Fibroblast of lung (primary cell): ENCODE measurements around the gene CLSTN1. TPM values are rescaled to one million over a fixed set of nuclear protein-coding genes. Genes with fewer than 3 reads are reported as not detected.
"Not testable (repeated sequence)": the region's sequence is repeated elsewhere in the genome, so short reads cannot be mapped to it uniquely, and the experiment has no call there.

Experiments
- DNase-seq, 2 donors: peaks; one replicate each; pipeline versions ENCODE4 v3.0.0 to v3.0.0-alpha.2; 2010; ENCODE audit warnings: low read depth in 2 of 2
- H2AFZ ChIP-seq: 2 replicates; pipeline ENCODE4 v1.5.1; 2012; ENCODE audit warnings: low read length, control low read depth, inconsistent platforms
- H3K27ac ChIP-seq: 2 replicates; pipeline ENCODE4 v1.5.1; 2011; ENCODE audit warnings: low read length, control low read depth; ENCODE audit not compliant: insufficient read depth
- H3K27me3 ChIP-seq: 2 replicates; pipeline ENCODE4 v1.5.1; 2011; ENCODE audit warnings: mild to moderate bottlenecking, low read length; ENCODE audit not compliant: control insufficient read depth, insufficient read depth
- H3K36me3 ChIP-seq: 2 replicates; pipeline ENCODE4 v1.5.1; 2011; ENCODE audit warnings: low read length; ENCODE audit not compliant: control insufficient read depth, insufficient read depth
- H3K4me1 ChIP-seq: 2 replicates; pipeline ENCODE4 v1.5.1; 2011; ENCODE audit warnings: low read length; ENCODE audit not compliant: control insufficient read depth, insufficient read depth; ENCODE audit errors: extremely low read depth
- H3K4me2 ChIP-seq: 2 replicates; pipeline ENCODE4 v1.5.1; 2011; ENCODE audit warnings: low read length, control low read depth; ENCODE audit not compliant: insufficient read depth; ENCODE audit errors: extremely low read depth
- H3K4me3 ChIP-seq, 4 experiments: fragments of 200-600 bp in 1 of 4; sonication (generic) in 1 of 4; replicated peaks in 1 of 4; 2 replicates each; pipeline ENCODE4 v1.5.1; 2011 to 2016; ENCODE audit warnings: low read length in 4 of 4, low read depth in 3 of 4, mild to moderate bottlenecking in 3 of 4, control low read depth in 2 of 4, inconsistent platforms in 1 of 4, mixed read lengths in 1 of 4; ENCODE audit not compliant: insufficient read depth in 1 of 4; ENCODE audit errors: control extremely low read depth in 1 of 4
- H3K79me2 ChIP-seq: 2 replicates; pipeline ENCODE4 v1.5.1; 2012; ENCODE audit warnings: mild to moderate bottlenecking, low read length, inconsistent platforms; ENCODE audit not compliant: control insufficient read depth, insufficient read depth
- H3K9ac ChIP-seq: 2 replicates; pipeline ENCODE4 v1.5.1; 2011; ENCODE audit warnings: mild to moderate bottlenecking, low read length, control low read depth; ENCODE audit not compliant: insufficient read depth
- H3K9me3 ChIP-seq: 2 replicates; pipeline ENCODE4 v1.5.1; 2012; ENCODE audit warnings: low read depth, low read length; ENCODE audit not compliant: control insufficient read depth, insufficient read depth
- H4K20me1 ChIP-seq: 2 replicates; pipeline ENCODE4 v1.5.1; 2011; ENCODE audit warnings: low read length; ENCODE audit not compliant: control insufficient read depth, insufficient read depth; ENCODE audit errors: extremely low read depth
- CTCF ChIP-seq, 2 donors: IDR thresholded peaks in 1 of 2; conservative IDR thresholded peaks in 1 of 2; 1 replicate in 1 of 2; 2 replicates in 1 of 2; pipeline ENCODE4 v1.5.1; 2011 to 2012; ENCODE audit warnings: low read length in 2 of 2, control low read depth in 1 of 2, inconsistent platforms in 1 of 2, low read depth in 1 of 2, mild to moderate bottlenecking in 1 of 2
- EZH2 ChIP-seq: IDR thresholded peaks from 2 replicates; pipeline ENCODE4 v1.5.1; 2012; ENCODE audit warnings: low read length, control low read depth, mild to moderate bottlenecking; ENCODE audit errors: missing control alignments
- polyA plus RNA-seq, 2 donors: library from polyadenylated mRNA; depleted of rRNA in 1 of 2; stranded (reverse) in 1 of 2; unstranded in 1 of 2; fragments of >200 nt; gene quantifications; 2 replicates each; pipeline ENCODE4 v1.2.1, GENCODE V29; 2011 to 2012; ENCODE audit warnings: missing spikeins in 1 of 2
- total RNA-seq: library from RNA; depleted of rRNA; stranded (reverse); fragments of >200 nt; gene quantifications from 2 replicates; pipeline ENCODE4 v1.2.1, GENCODE V29; 2014

Gene CLSTN1
- total and polyA plus RNA-seq, 2 donors (not counting 1 experiment from before 2014, with no cell fraction given): 57.4 to 115 TPM

GRCh38 chr1:9805006-9805508 is 18.7 kb downstream of the CLSTN1 start:
- H3K36me3 ChIP-seq: no peaks in the 10 kb centered on the region
- no peak overlapping the region for H3K9ac ChIP-seq
- DNase-seq: no peak
- H3K27me3 ChIP-seq: no peaks in the 10 kb centered on the region
- H3K9me3 ChIP-seq: no peaks in the 10 kb centered on the region
- peaks cover 22% of the 10 kb centered on the region for H3K79me2 ChIP-seq
- H3K4me3 ChIP-seq: no peak overlapping the region
- TF ChIP-seq EZH2 (no peak), CTCF (conservative IDR thresholded peaks at IDR 0.05 in 1 of 2, IDR thresholded peaks at IDR 0.05 in 1 of 2; ENCODE audit: low read depth in 1 of 2, low read length in 2 of 2) (no peak)
- H2AFZ ChIP-seq: no peak overlapping the region
- H3K4me2 ChIP-seq: no peak overlapping the region
- H3K4me1 ChIP-seq: no peaks in the 10 kb centered on the region
- no peak overlapping the region for H3K27ac ChIP-seq
- no peaks in the 10 kb centered on the region for H4K20me1 ChIP-seq

GRCh38 chr1:9803003-9803918 is 20.5 kb downstream of the CLSTN1 start:
- H3K4me3 ChIP-seq, H3K36me3 ChIP-seq, H3K9me3 ChIP-seq, DNase-seq, H4K20me1 ChIP-seq, H2AFZ ChIP-seq, H3K4me2 ChIP-seq, H3K4me1 ChIP-seq, H3K27ac ChIP-seq, H3K9ac ChIP-seq, H3K27me3 ChIP-seq: not testable (repeated sequence)
- peaks cover 15% of the 10 kb centered on the region for H3K79me2 ChIP-seq

- Histone ChIP-seq H3K9ac (no peak overlapping the region), H3K79me2 (peaks cover 20% of the 10 kb centered on the region), H3K4me1 (no peaks in the 10 kb centered on the region), H3K27me3 (no peaks in the 10 kb centered on the region), H2AFZ (no peak overlapping the region), H3K4me3 (no peak overlapping the region), H4K20me1 (no peaks in the 10 kb centered on the region), H3K27ac (no peak overlapping the region), H3K9me3 (no peaks in the 10 kb centered on the region), H3K4me2 (no peak overlapping the region), H3K36me3 (no peaks in the 10 kb centered on the region)
- DNase-seq: no peak
- TF ChIP-seq CTCF (conservative IDR thresholded peaks at IDR 0.05 in 1 of 2, IDR thresholded peaks at IDR 0.05 in 1 of 2; ENCODE audit: low read depth in 1 of 2, low read length in 2 of 2) (no peak), EZH2 (no peak)
Measured at GRCh38 chr1:9801909-9802308, 21.9 kb downstream of the CLSTN1 start.
